HepG2 (cell line): Measurements from ENCODE around the gene DNAJC7. TPM values are rescaled to one million over a fixed set of nuclear protein-coding genes. Genes with fewer than 3 reads are reported as not detected.

Source experiments
- ADNP ChIP-seq: sonication (generic); formaldehyde crosslinking; IDR thresholded peaks from 2 replicates; pipeline ENCODE4 v1.4.0; 2020; ENCODE audit warnings: missing genetic modification reagents
- FOXJ3 ChIP-seq: sonication (generic); formaldehyde crosslinking; IDR thresholded peaks from 2 replicates; pipeline ENCODE4 v1.4.0; 2020; ENCODE audit warnings: missing genetic modification reagents, mild to moderate bottlenecking, borderline replicate concordance
- HDAC1 ChIP-seq: sonication (generic); formaldehyde crosslinking; IDR thresholded peaks from 2 replicates; pipeline ENCODE4 v1.5.1; 2020; ENCODE audit warnings: mild to moderate bottlenecking, missing genetic modification reagents
- KMT2A ChIP-seq: sonication (generic); formaldehyde crosslinking; IDR thresholded peaks from 2 replicates; pipeline ENCODE4 v1.4.0; 2020; ENCODE audit warnings: missing genetic modification reagents
- MED13 ChIP-seq: sonication (generic); formaldehyde crosslinking; IDR thresholded peaks from 2 replicates; pipeline ENCODE4 v1.5.0; 2020; ENCODE audit warnings: missing genetic modification reagents
- MTA1 ChIP-seq: sonication (generic); formaldehyde crosslinking; IDR thresholded peaks from 2 replicates; pipeline ENCODE4 v1.4.0; 2020; ENCODE audit warnings: missing genetic modification reagents, mild to moderate bottlenecking, borderline replicate concordance
- MXD4 ChIP-seq: IDR thresholded peaks from 2 replicates; pipeline ENCODE4 v1.6.1; 2016; ENCODE audit warnings: mild to moderate bottlenecking, missing biosample characterization, missing genetic modification reagents
- NPAS2 ChIP-seq: sonication (generic); formaldehyde crosslinking; IDR thresholded peaks from 2 replicates; pipeline ENCODE4 v1.8.0; 2022; ENCODE audit warnings: mild to moderate bottlenecking, missing genetic modification reagents, borderline replicate concordance
- NR2C2 ChIP-seq: sonication (generic); formaldehyde crosslinking; IDR thresholded peaks from 2 replicates; pipeline ENCODE4 v1.4.0; 2020; ENCODE audit warnings: missing genetic modification reagents, mild to moderate bottlenecking, moderate library complexity, borderline replicate concordance
- PRPF4 ChIP-seq: fragments of 200-400 bp; formaldehyde crosslinking; IDR thresholded peaks from 2 replicates; pipeline ENCODE4 v1.6.1; 2016; ENCODE audit warnings: low read length, low read depth; ENCODE audit not compliant: poor library complexity, severe bottlenecking
- RNF219 ChIP-seq: sonication (generic); formaldehyde crosslinking; IDR thresholded peaks from 2 replicates; pipeline ENCODE4 v1.5.0; 2020; ENCODE audit warnings: mild to moderate bottlenecking, missing genetic modification reagents
- SP1 ChIP-seq, 2 experiments: fragments of 450-650 bp in 1 of 2; sonication (generic) in 1 of 2; formaldehyde crosslinking in 1 of 2; IDR thresholded peaks; 2 replicates each; pipeline versions ENCODE4 v1.4.0 to v1.6.1; 2016 to 2020; ENCODE audit warnings: missing genetic modification reagents in 1 of 2
- SSRP1 ChIP-seq: IDR thresholded peaks from 2 replicates; pipeline ENCODE4 v1.6.1; 2016; ENCODE audit warnings: control low read depth
- ZNF121 ChIP-seq: sonication (generic); formaldehyde crosslinking; IDR thresholded peaks from 2 replicates; pipeline ENCODE4 v1.5.0; 2020; ENCODE audit warnings: mild to moderate bottlenecking, missing genetic modification reagents
- ZNF788 ChIP-seq: sonication (generic); formaldehyde crosslinking; IDR thresholded peaks from 2 replicates; pipeline ENCODE4 v1.5.0; 2020; ENCODE audit warnings: mild to moderate bottlenecking, missing genetic modification reagents, borderline replicate concordance
- polyA plus RNA-seq, 8 experiments: library from polyadenylated mRNA; depleted of rRNA in 3 of 8; stranded (reverse) in 7 of 8; unstranded in 1 of 8; fragments of >200 nt; fragmentation: Illumina TruSeq in 4 of 8; extraction: Trizol in 4 of 8; gene quantifications; 2 replicates each; pipeline versions ENCODE4 v1.2.1 to v1.2.3, GENCODE V29; 2011 to 2016; ENCODE audit warnings: low read depth in 4 of 8, missing spikeins in 1 of 8, mixed read lengths in 1 of 8; ENCODE audit not compliant: insufficient read depth in 1 of 8
- total RNA-seq, 5 experiments: library from RNA; depleted of rRNA; stranded (reverse); fragments of >200 nt; fragmentation: Illumina TruSeq; extraction: Trizol; gene quantifications; 2 replicates each; pipeline ENCODE4 v1.2.3, GENCODE V29; 2016; ENCODE audit warnings: low read depth in 1 of 5
- TF ChIP-seq, protein P1 (sequence below): sonication (generic); formaldehyde crosslinking; IDR thresholded peaks from 2 replicates; pipeline ENCODE4 v1.4.0; 2020; ENCODE audit warnings: missing genetic modification reagents
- TF ChIP-seq, protein P2 (sequence below), 2 experiments: sonication (generic) in 1 of 2; formaldehyde crosslinking in 1 of 2; IDR thresholded peaks; 2 replicates each; pipeline versions ENCODE4 v1.5.1 to v1.6.1; 2011 to 2020; ENCODE audit warnings: borderline replicate concordance in 1 of 2, low read depth in 1 of 2, low read length in 1 of 2, mild to moderate bottlenecking in 1 of 2, missing genetic modification reagents in 1 of 2, moderate library complexity in 1 of 2

DNAJC7 gene
- total and polyA plus RNA-seq, 2 of the 13 experiments (the other 11 are each of a cell fraction or from before 2014, with no cell fraction given): 47.7 to 132 TPM

- TF ChIP-seq, protein P1, sequence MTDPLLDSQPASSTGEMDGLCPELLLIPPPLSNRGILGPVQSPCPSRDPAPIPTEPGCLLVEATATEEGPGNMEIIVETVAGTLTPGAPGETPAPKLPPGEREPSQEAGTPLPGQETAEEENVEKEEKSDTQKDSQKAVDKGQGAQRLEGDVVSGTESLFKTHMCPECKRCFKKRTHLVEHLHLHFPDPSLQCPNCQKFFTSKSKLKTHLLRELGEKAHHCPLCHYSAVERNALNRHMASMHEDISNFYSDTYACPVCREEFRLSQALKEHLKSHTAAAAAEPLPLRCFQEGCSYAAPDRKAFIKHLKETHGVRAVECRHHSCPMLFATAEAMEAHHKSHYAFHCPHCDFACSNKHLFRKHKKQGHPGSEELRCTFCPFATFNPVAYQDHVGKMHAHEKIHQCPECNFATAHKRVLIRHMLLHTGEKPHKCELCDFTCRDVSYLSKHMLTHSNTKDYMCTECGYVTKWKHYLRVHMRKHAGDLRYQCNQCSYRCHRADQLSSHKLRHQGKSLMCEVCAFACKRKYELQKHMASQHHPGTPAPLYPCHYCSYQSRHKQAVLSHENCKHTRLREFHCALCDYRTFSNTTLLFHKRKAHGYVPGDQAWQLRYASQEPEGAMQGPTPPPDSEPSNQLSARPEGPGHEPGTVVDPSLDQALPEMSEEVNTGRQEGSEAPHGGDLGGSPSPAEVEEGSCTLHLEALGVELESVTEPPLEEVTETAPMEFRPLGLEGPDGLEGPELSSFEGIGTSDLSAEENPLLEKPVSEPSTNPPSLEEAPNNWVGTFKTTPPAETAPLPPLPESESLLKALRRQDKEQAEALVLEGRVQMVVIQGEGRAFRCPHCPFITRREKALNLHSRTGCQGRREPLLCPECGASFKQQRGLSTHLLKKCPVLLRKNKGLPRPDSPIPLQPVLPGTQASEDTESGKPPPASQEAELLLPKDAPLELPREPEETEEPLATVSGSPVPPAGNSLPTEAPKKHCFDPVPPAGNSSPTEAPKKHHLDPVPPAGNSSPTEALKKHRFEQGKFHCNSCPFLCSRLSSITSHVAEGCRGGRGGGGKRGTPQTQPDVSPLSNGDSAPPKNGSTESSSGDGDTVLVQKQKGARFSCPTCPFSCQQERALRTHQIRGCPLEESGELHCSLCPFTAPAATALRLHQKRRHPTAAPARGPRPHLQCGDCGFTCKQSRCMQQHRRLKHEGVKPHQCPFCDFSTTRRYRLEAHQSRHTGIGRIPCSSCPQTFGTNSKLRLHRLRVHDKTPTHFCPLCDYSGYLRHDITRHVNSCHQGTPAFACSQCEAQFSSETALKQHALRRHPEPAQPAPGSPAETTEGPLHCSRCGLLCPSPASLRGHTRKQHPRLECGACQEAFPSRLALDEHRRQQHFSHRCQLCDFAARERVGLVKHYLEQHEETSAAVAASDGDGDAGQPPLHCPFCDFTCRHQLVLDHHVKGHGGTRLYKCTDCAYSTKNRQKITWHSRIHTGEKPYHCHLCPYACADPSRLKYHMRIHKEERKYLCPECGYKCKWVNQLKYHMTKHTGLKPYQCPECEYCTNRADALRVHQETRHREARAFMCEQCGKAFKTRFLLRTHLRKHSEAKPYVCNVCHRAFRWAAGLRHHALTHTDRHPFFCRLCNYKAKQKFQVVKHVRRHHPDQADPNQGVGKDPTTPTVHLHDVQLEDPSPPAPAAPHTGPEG (CRISPR knock-in tag): peak; percentile 81
- TF ChIP-seq KMT2A (CRISPR knock-in tag): peak; percentile 90
- TF ChIP-seq ZNF121 (CRISPR knock-in tag): 0 out of 2 replicates have a peak, but pooled peaks have one; percentile 64
- TF ChIP-seq, protein P2, sequence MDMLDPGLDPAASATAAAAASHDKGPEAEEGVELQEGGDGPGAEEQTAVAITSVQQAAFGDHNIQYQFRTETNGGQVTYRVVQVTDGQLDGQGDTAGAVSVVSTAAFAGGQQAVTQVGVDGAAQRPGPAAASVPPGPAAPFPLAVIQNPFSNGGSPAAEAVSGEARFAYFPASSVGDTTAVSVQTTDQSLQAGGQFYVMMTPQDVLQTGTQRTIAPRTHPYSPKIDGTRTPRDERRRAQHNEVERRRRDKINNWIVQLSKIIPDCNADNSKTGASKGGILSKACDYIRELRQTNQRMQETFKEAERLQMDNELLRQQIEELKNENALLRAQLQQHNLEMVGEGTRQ (IDR thresholded peaks at IDR 0.05; ENCODE audit: low read depth, low read length): no peak
- TF ChIP-seq, protein P2 (CRISPR knock-in tag; IDR thresholded peaks at IDR 0.05; ENCODE audit: borderline replicate concordance): no peak; the same call in 1 of the 2 replicates
- TF ChIP-seq RNF219 (CRISPR knock-in tag): no peak
- TF ChIP-seq HDAC1 (CRISPR knock-in tag): peak; percentile 97
- peak; percentile 89 for TF ChIP-seq MXD4 (CRISPR knock-in tag)
- peak; percentile 91; the same call in 1 of the 2 replicates for TF ChIP-seq MED13 (CRISPR knock-in tag)
- peak; percentile 100 for TF ChIP-seq ZNF788 (CRISPR knock-in tag)
- TF ChIP-seq MTA1 (CRISPR knock-in tag): peak; percentile 84; the same call in 1 of the 2 replicates
- peak; percentile 85 for TF ChIP-seq NR2C2 (CRISPR knock-in tag)
- no peak for TF ChIP-seq NPAS2 (CRISPR knock-in tag)
- no peak for TF ChIP-seq FOXJ3 (CRISPR knock-in tag)
- no peak for TF ChIP-seq SP1 (IDR thresholded peaks at IDR 0.05)
- TF ChIP-seq SP1 (CRISPR knock-in tag; IDR thresholded peaks at IDR 0.05): no peak; the same call in 1 of the 2 replicates
- no peak for TF ChIP-seq SSRP1 (CRISPR knock-in tag)
- no peak; the same call in 1 of the 2 replicates for TF ChIP-seq ADNP
- no peak for TF ChIP-seq PRPF4
Observed at GRCh38 chr17:42019509-42020404, 2.5 kb upstream of the DNAJC7 start, which contains the start of gene NKIRAS2 (continued).
